Measurements from ENCODE around the gene CACNA1C. TPM values are rescaled to one million over a fixed set of nuclear protein-coding genes. Genes with fewer than 3 reads are reported as not detected.
"Not testable (repeated sequence)": the region's sequence is repeated elsewhere in the genome, so short reads cannot be mapped to it uniquely, and the experiment has no call there.

CACNA1C gene
- total RNA-seq, 2 donors from 2014 or later = 70.0 to 127 TPM

DNA sequence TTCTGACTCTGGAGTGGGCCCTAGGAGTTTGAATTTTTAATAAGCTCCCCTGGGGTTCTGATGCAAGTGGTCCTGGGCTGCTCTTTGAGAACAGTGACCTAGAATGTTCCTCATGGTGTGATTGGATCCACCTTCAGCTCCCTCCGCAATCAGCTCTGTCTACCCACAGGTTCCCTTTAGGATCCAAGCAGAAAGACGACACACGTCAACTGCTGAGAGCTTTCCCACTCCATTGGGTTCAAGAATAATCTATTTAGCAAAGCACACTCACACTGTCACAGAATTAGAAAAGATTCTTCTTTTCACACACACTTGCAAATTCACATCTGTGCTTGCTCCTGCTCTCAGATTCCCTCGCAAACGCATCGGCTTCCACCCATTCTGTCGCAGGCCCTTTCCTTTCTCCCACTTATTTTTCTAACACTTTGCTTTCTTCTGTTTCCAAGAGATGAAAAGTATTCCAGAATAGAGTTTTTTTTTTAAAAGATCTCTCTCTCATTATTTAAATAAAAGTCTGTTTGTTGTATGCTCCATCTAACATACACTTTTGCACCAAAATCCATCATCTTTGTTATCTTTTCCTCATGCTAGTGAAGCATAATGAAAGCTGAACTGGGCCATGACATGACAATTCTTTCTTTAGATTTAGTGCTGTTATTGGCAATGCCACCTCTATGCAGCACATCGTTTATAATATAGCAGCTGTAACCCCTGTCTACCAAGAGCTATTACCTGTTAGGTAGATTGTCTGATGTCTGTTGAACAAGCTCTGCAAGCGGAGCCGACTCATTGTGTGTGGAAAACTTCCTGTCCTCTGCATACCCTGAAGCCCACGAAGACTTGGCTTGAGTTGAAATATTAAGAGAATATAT lies 73.1 kb downstream of the CACNA1C start:
- Histone ChIP-seq H3K9me3 (no peaks in the 10 kb centered on the region), H3K27ac (peak overlapping the region; percentile 2 to 22), H3K4me1 (ENCODE audit: control insufficient read depth in 1 of 2, low read depth in 2 of 2) (peaks cover 10 to 46% of the 10 kb centered on the region in 2 donors), H3K4me3 (no peak overlapping the region), H3K36me3 (no peaks in the 10 kb centered on the region), H3K27me3 (replicated peaks; ENCODE audit: insufficient read depth) (no peaks in the 10 kb centered on the region)
- no peak for ATAC-seq (ENCODE audit: insufficient number of reproducible peaks, low FRiP score, low read depth)
- no peak for DNase-seq (ENCODE audit: low spot score)
- TF ChIP-seq, protein P1, sequence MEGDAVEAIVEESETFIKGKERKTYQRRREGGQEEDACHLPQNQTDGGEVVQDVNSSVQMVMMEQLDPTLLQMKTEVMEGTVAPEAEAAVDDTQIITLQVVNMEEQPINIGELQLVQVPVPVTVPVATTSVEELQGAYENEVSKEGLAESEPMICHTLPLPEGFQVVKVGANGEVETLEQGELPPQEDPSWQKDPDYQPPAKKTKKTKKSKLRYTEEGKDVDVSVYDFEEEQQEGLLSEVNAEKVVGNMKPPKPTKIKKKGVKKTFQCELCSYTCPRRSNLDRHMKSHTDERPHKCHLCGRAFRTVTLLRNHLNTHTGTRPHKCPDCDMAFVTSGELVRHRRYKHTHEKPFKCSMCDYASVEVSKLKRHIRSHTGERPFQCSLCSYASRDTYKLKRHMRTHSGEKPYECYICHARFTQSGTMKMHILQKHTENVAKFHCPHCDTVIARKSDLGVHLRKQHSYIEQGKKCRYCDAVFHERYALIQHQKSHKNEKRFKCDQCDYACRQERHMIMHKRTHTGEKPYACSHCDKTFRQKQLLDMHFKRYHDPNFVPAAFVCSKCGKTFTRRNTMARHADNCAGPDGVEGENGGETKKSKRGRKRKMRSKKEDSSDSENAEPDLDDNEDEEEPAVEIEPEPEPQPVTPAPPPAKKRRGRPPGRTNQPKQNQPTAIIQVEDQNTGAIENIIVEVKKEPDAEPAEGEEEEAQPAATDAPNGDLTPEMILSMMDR (IDR thresholded peaks at IDR 0.05) = no peak

DNA sequence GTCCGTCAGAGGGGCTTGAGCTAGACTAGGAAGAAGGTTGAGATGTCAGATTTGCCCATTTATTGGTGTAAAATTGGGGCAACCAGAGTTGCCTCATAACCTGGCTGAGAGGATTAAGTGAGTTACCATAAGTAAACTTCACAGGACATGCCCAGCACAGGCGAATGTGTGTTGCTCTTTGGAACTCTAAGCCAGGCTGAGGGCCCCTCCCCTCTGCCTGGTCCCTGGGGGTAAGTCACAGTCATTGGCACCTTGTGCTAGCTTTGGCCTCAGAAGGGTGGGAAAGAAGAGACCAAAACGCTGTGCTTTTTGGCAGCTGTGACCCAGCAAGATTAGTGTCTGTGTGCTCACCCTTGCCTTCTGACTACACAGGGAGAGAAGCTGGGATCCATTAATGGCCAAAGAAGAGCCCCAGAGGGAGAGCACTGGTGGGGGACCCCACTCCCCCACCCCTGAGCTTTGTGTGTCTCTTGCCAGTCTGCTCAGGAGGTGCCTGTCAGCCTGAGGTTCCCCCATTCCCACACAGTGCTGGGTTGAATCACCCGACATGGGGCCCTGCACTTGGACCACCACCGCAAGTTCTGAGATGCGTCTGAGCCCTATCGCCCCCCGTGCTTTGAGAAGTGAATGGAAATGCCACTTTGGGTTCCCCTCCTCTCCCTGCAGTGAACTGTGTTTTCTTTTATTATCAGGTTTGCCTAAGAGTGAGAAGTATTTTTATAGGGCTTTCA lies 74.1 kb downstream of the CACNA1C start:
- no peak overlapping the region for H3K4me3 ChIP-seq
- H3K36me3 ChIP-seq = no peaks in the 10 kb centered on the region
- H3K4me1 ChIP-seq (ENCODE audit: control insufficient read depth in 1 of 2, low read depth in 2 of 2) = peaks cover 10 to 36% of the 10 kb centered on the region in 2 donors
- H3K27ac ChIP-seq = peak overlapping the region; percentile 2 to 22
- TF ChIP-seq, protein P1 (IDR thresholded peaks at IDR 0.05) = no peak
- no peak for ATAC-seq (ENCODE audit: insufficient number of reproducible peaks, low FRiP score, low read depth)
- no peak for DNase-seq (ENCODE audit: low spot score)
- H3K27me3 ChIP-seq (replicated peaks; ENCODE audit: insufficient read depth) = no peaks in the 10 kb centered on the region
- no peaks in the 10 kb centered on the region for H3K9me3 ChIP-seq

DNA sequence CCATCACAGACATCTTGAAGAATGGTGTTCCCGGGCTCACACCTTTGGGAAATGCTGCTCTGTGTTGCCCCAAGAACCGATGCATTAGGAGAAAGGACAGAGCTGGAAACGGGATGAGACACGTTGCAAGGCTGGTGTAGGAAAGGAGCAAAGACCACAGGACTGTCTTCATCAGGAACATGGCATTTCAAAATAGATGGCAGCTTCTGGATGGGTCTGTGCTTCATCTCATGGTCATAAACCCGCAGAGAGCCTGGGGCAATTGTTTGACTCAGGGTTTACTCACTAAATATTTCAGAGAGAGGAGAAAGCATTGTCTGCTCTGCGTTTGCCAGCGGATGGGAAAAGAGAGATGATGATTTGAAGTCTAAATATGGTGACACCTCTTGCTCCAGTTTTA lies 76.3 kb downstream of the CACNA1C start:
- Histone ChIP-seq H3K9me3 (no peaks in the 10 kb centered on the region), H3K36me3 (no peaks in the 10 kb centered on the region), H3K27me3 (replicated peaks; ENCODE audit: insufficient read depth) (no peaks in the 10 kb centered on the region), H3K4me1 (ENCODE audit: control insufficient read depth in 1 of 2, low read depth in 2 of 2) (peaks cover 10 to 31% of the 10 kb centered on the region in 2 donors), H3K27ac (no peak overlapping the region), H3K4me3 (no peak overlapping the region)
- no peak for DNase-seq (ENCODE audit: low spot score)
- TF ChIP-seq, protein P1 (IDR thresholded peaks at IDR 0.05) = no peak
- ATAC-seq (ENCODE audit: insufficient number of reproducible peaks, low FRiP score, low read depth) = no peak

DNA sequence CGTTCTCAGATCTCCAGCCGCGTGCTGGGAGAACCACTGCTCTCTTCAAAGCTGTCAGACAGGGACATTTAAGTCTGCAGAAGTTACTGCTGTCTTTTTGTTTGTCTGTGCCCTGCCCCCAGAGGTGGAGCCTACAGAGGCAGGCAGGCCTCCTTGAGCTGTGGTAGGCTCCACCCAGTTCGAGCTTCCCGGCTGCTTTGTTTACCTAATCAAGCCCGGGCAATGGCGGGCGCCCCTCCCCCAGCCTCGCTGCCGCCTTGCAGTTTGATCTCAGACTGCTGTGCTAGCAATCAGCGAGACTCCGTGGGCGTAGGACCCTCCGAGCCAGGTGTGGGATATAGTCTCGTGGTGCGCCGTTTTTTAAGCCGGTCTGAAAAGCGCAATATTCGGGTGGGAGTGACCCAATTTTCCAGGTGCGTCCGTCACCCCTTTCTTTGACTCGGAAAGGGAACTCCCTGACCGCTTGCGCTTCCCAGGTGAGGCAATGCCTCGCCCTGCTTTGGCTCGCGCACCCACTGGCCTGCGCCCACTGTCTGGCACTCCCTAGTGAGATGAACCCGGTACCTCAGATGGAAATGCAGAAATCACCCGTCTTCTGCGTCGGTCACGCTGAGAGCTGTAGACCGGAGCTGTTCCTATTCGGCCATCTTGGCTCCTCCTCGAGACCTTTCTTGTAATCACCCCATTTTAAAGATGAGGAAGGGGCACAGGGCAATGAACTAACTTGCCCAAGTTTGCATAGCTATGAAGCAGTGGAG lies 83.1 kb downstream of the CACNA1C start:
- H3K4me1 ChIP-seq (ENCODE audit: control insufficient read depth in 1 of 2, low read depth in 2 of 2) = peaks cover 24 to 48% of the 10 kb centered on the region in 2 donors
- not testable (repeated sequence) for H3K27me3 ChIP-seq (replicated peaks; ENCODE audit: insufficient read depth); ATAC-seq (ENCODE audit: insufficient number of reproducible peaks, low FRiP score, low read depth); H3K4me3 ChIP-seq; H3K9me3 ChIP-seq; DNase-seq (ENCODE audit: low spot score); H3K36me3 ChIP-seq
- peak overlapping the region; percentile 60 to 71 for H3K27ac ChIP-seq

DNA sequence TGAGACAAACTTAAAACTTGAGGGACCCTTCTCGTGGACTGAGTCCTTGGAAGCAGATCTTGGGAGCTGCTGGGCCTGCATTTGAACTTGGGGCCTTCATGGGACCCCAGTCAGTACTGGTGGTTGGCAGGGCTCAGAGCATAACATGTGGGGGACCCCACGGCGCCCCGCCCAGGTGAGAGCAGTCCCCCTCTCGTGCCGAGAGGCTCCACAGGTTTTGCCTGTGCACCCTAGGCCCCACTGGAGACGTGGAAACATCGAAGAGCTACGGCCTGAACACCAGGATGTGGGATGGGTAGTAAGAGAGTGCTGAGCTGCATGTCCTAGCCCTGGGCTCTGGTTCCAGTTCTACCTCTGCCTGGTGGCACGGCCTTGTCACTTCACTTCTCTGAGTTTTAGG lies 84.1 kb downstream of the CACNA1C start:
- Histone ChIP-seq H3K9me3 (no peaks in the 10 kb centered on the region), H3K4me3 (no peak overlapping the region), H3K27ac (peak overlapping the region; percentile 60 to 71), H3K36me3 (no peaks in the 10 kb centered on the region), H3K27me3 (replicated peaks; ENCODE audit: insufficient read depth) (no peaks in the 10 kb centered on the region), H3K4me1 (ENCODE audit: control insufficient read depth in 1 of 2, low read depth in 2 of 2) (peaks cover 24 to 58% of the 10 kb centered on the region in 2 donors)
- TF ChIP-seq, protein P1 (IDR thresholded peaks at IDR 0.05) = no peak
- DNase-seq (ENCODE audit: low spot score) (no peak), ATAC-seq (ENCODE audit: insufficient number of reproducible peaks, low FRiP score, low read depth) (no peak)

Measured in thoracic aorta (tissue), 2 donors.